Heart left ventricle (tissue), 16 donors: Measurements from ENCODE around the gene PRAMEF12. TPM values are rescaled to one million over a fixed set of nuclear protein-coding genes. Genes with fewer than 3 reads are reported as not detected.
"Not testable (repeated sequence)": the region's sequence is repeated elsewhere in the genome, so short reads cannot be mapped to it uniquely, and the experiment has no call there.

Experiments
- ATAC-seq, 4 donors: fragments of 200-7000 bp; cut with Tn5 transposase; one replicate each; pipeline ENCODE4 v1.9.1; 2020 to 2022; ENCODE audit warnings: moderate library complexity in 4 of 4, mild to moderate bottlenecking in 3 of 4, moderate number of reproducible peaks in 1 of 4
- DNase-seq, 5 donors: peaks; one replicate each; pipeline ENCODE4 v3.0.0-alpha.2; 2020
- H3K27ac ChIP-seq, 12 donors: fragments of 200-600 bp; sonication (generic) in 4 of 12; one replicate each; pipeline versions ENCODE4 v1.5.0 to v1.8.0; 2016 to 2022; ENCODE audit warnings: mild to moderate bottlenecking in 2 of 12
- H3K27me3 ChIP-seq, 9 donors: fragments of 200-600 bp; sonication (generic) in 2 of 9; one replicate each; pipeline versions ENCODE4 v1.5.1 to v1.8.0; 2016 to 2022; ENCODE audit warnings: mild to moderate bottlenecking in 3 of 9
- H3K36me3 ChIP-seq, 9 donors: fragments of 200-600 bp; sonication (generic) in 2 of 9; one replicate each; pipeline versions ENCODE4 v1.5.0 to v1.8.0; 2018 to 2022; ENCODE audit warnings: mild to moderate bottlenecking in 2 of 9
- H3K4me1 ChIP-seq, 12 donors: fragments of 200-600 bp; sonication (generic) in 4 of 12; one replicate each; pipeline versions ENCODE4 v1.5.0 to v1.8.0; 2016 to 2022; ENCODE audit warnings: mild to moderate bottlenecking in 3 of 12
- H3K4me3 ChIP-seq, 12 donors: fragments of 200-600 bp; sonication (generic) in 4 of 12; one replicate each; pipeline versions ENCODE4 v1.5.0 to v1.8.0; 2017 to 2022; ENCODE audit warnings: mild to moderate bottlenecking in 9 of 12, moderate library complexity in 4 of 12
- H3K9me3 ChIP-seq, 12 donors: fragments of 200-600 bp; sonication (generic) in 4 of 12; one replicate each; pipeline versions ENCODE4 v1.5.0 to v1.8.0; 2016 to 2022; ENCODE audit warnings: mild to moderate bottlenecking in 1 of 12
- CTCF ChIP-seq, 12 donors: fragments of 200-600 bp; sonication (generic) in 4 of 12; IDR thresholded peaks; one replicate each; pipeline versions ENCODE4 v1.5.0 to v1.8.0; 2018 to 2022; ENCODE audit warnings: antibody characterized with exemption in 12 of 12, mild to moderate bottlenecking in 5 of 12
- POLR2A ChIP-seq, 2 donors: fragments of 450-650 bp; IDR thresholded peaks; one replicate each; pipeline ENCODE4 v1.6.1; 2017; ENCODE audit warnings: antibody characterized with exemption in 2 of 2, mild to moderate bottlenecking in 2 of 2, moderate library complexity in 2 of 2
- WGBS, 4 donors: extraction: QIAGEN DNeasy Blood & Tissue Kit in 2 of 4; methylation state at CpG; one replicate each; pipeline versions ENCODE4 v1.1.5 to v1.1.7; 2013 to 2018; 5-methylcytosine and 5-hydroxymethylcytosine counted together
- intact Hi-C, 10 donors: fragments of 100-400 bp; cut with DNase I; formaldehyde crosslinking; loops; one replicate each; pipeline versions ENCODE4 v1.11.1 to v1.14.2; 2022
- long read RNA-seq, 3 donors: library from polyadenylated mRNA; unstranded; transcript quantifications; one replicate each; pipeline ENCODE4 v2.0.0, GENCODE V29; 2020 to 2021
- polyA plus RNA-seq, 2 donors: library from polyadenylated mRNA; stranded (reverse); fragments of 200-250 nt; gene quantifications; one replicate each; pipeline ENCODE4 v1.2.3, GENCODE V29; 2013
- total RNA-seq, 9 donors: library from RNA; depleted of rRNA in 2 of 9; stranded (reverse); fragments of >200 nt in 2 of 9; fragmentation: NEBNext Ultra II Directional in 3 of 9; extraction: Animal tissue kit (Norgen Biotek cat#: 25700) in 3 of 9; gene quantifications; one replicate each; pipeline versions ENCODE4 v1.1.0 to v1.2.4, GENCODE V29; 2016 to 2023
- donor health status: ischemic (EF 13 %, LVEDD 7.1; RV severe dilation, severe dysfunction).
- donor health status: healthy with polysubstance abuse.
- donor health status: DM: no; HTN: yes; CAD: no.
- donor health status: DM: no; HTN: no; CAD: no.
- donor health status: ischemic (EF 25% LVEDD 6.9; RV normal size, moderate dysfunction).
- donor health status: ischemic (EF 25% LVEDD 5.7; RV mildly dilated, moderate dysfunction).
- donor health status: healthy.
- donor health status: DM: yes; HTN: yes; CAD: no.
- donor health status: ischemic (EF 35%, LVEDD 5.7; RV mildly dilated, moderate dysfunction).
- donor health status: nonischemic (EF 11% LVEDD 7.7; RV severe dilation, severe dysfunction).
- donor health status: DM: yes; HTN: yes; CAD: no.
- donor health status: PGD.
- donor health status: ischemic (EF 29% LVEDD 5.4; RV normal size, mild dysfunction).
- donor health status: nonischemic (EF 23%, LVEDD 6.1; RV moderate dilation, normal function).

PRAMEF12 gene
- total RNA-seq (not detected), polyA plus RNA-seq (not detected)
- long read RNA-seq, donor 1: 0 reads
- long read RNA-seq, donor 2: 0 reads
- long read RNA-seq, donor 3: 0 reads

- DNase-seq (no peak), ATAC-seq (no peak)
- Histone ChIP-seq H3K36me3 (no peaks in the 10 kb centered on the region), H3K9me3 (peaks cover 0 to 4% (median 0%) of the 10 kb centered on the region in 12 donors), H3K27ac (no peak within 1 kb of the TSS), H3K27me3 (peaks cover 0 to 45% (median 12%) of the 10 kb centered on the region in 9 donors), H3K4me1 (no peaks in the 10 kb centered on the region), H3K4me3 (no peak within 1 kb of the TSS)
- TF ChIP-seq POLR2A (IDR thresholded peaks at IDR 0.05) (no peak), CTCF (IDR thresholded peaks at IDR 0.05) (no peak)
- WGBS, 4 donors: 81 to 88% (median 86%) methylated on average over 5 of the region's 5 CpGs
- intact Hi-C loops: no loop called here
These were observed at the start of gene PRAMEF12 for GRCh38 chr1:12773438-12773837. PRAMEF12 (plus strand) TSS chr1:12773738; CDS start chr1:12774868, 1,130 bp downstream.

- Histone ChIP-seq H3K27ac (no peak overlapping the region), H3K27me3 (peaks cover 0 to 15% (median 0%) of the 10 kb centered on the region in 9 donors), H3K4me1 (no peaks in the 10 kb centered on the region), H3K9me3 (peaks cover 0 to 41% (median 17%) of the 10 kb centered on the region in 12 donors), H3K36me3 (no peaks in the 10 kb centered on the region), H3K4me3 (no peak overlapping the region)
- 66 to 88% (median 83%) methylated on average over 2 of the region's 2 CpGs for WGBS, 4 donors
- TF ChIP-seq POLR2A (IDR thresholded peaks at IDR 0.05): no peak
- no peak for TF ChIP-seq CTCF (IDR thresholded peaks at IDR 0.05)
- intact Hi-C loops: no loop called here
- ATAC-seq: no peak
- no peak for DNase-seq
These were observed 45.1 kb upstream of the PRAMEF12 start for GRCh38 chr1:12728391-12728790.

- H3K27me3 ChIP-seq: peaks cover 0 to 27% (median 0%) of the 10 kb centered on the region in 9 donors
- no peak overlapping the region for H3K27ac ChIP-seq
- 79 to 90% (median 89%) methylated on average over 1 of the region's 1 CpG for WGBS, 4 donors
- no peaks in the 10 kb centered on the region for H3K4me1 ChIP-seq
- TF ChIP-seq POLR2A (IDR thresholded peaks at IDR 0.05) (no peak), CTCF (IDR thresholded peaks at IDR 0.05) (no peak)
- DNase-seq (no peak), ATAC-seq (no peak)
- H3K36me3 ChIP-seq: no peaks in the 10 kb centered on the region
- no peak overlapping the region for H3K4me3 ChIP-seq
- intact Hi-C loops: no loop called here
- peaks cover 0 to 41% (median 17%) of the 10 kb centered on the region in 12 donors for H3K9me3 ChIP-seq
These were observed 43.4 kb upstream of the PRAMEF12 start for GRCh38 chr1:12730156-12730555.

GRCh38 chr1:12731084-12731483 lies 42.5 kb upstream of the PRAMEF12 start:
- intact Hi-C loops, DNase-seq, H3K36me3 ChIP-seq, ATAC-seq, H3K4me3 ChIP-seq, H3K27ac ChIP-seq, H3K4me1 ChIP-seq: not testable (repeated sequence)
- 56 to 71% (median 61%) methylated on average over 2 of the region's 2 CpGs for WGBS, 4 donors
- H3K9me3 ChIP-seq: peaks cover 0 to 41% (median 18%) of the 10 kb centered on the region in 12 donors
- peaks cover 0 to 28% (median 0%) of the 10 kb centered on the region in 9 donors for H3K27me3 ChIP-seq

- Histone ChIP-seq H3K9me3 (peaks cover 0 to 41% (median 14%) of the 10 kb centered on the region in 12 donors), H3K27me3 (peaks cover 0 to 21% (median 0%) of the 10 kb centered on the region in 9 donors), H3K4me1 (no peaks in the 10 kb centered on the region), H3K27ac (no peak overlapping the region), H3K36me3 (no peaks in the 10 kb centered on the region), H3K4me3 (no peak overlapping the region)
- DNase-seq (no peak), ATAC-seq (no peak)
- intact Hi-C loops: no loop called here
- WGBS, 4 donors: 64 to 76% (median 70%) methylated on average over 3 of the region's 3 CpGs
- TF ChIP-seq POLR2A (IDR thresholded peaks at IDR 0.05) (no peak), CTCF (IDR thresholded peaks at IDR 0.05) (no peak)
These were observed 38.9 kb upstream of the PRAMEF12 start for GRCh38 chr1:12734651-12735050.
